GM20000 (cell line): ENCODE results near the gene B3GAT2.

ENCODE experiments used
- DNase-seq: peaks from one replicate; pipeline ENCODE4 v3.0.0; 2012; ENCODE audit warnings: low spot score
- TF ChIP-seq, protein P1 (sequence below): IDR thresholded peaks from 2 replicates; pipeline ENCODE4 v1.5.1; 2012; ENCODE audit warnings: mild to moderate bottlenecking, control low read depth; ENCODE audit errors: extremely low read depth, missing control alignments

Gene B3GAT2

DNA sequence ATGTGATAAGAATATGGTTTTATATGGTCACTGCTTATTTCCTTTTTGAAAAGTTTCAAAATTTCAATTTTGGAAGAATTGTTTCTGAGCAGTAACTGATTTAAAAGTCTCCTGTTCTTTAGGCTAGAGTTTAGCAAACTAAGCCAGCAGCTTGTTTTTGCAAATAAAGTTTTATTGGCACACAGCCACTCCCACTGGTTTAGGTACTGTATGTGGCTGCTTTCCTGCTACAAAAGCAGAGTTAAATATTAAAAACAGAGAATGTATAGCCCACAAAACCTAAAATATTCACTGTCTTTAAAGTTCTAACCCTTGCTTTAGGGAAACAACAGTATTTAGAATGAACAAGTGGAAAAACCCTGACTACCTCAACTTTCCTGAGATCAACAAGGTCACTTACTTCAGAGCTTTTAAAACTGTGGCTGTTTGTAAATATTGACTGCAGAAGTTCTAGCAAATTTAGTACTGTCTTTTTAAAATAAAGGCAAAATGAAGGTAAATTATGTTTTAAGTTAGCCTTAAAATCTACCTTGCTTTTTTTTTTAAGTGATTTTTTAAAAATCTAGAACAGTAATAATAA is 104.1 kb downstream of the B3GAT2 start:
- no peak for DNase-seq
- TF ChIP-seq, protein P1, sequence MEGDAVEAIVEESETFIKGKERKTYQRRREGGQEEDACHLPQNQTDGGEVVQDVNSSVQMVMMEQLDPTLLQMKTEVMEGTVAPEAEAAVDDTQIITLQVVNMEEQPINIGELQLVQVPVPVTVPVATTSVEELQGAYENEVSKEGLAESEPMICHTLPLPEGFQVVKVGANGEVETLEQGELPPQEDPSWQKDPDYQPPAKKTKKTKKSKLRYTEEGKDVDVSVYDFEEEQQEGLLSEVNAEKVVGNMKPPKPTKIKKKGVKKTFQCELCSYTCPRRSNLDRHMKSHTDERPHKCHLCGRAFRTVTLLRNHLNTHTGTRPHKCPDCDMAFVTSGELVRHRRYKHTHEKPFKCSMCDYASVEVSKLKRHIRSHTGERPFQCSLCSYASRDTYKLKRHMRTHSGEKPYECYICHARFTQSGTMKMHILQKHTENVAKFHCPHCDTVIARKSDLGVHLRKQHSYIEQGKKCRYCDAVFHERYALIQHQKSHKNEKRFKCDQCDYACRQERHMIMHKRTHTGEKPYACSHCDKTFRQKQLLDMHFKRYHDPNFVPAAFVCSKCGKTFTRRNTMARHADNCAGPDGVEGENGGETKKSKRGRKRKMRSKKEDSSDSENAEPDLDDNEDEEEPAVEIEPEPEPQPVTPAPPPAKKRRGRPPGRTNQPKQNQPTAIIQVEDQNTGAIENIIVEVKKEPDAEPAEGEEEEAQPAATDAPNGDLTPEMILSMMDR = no peak

DNA sequence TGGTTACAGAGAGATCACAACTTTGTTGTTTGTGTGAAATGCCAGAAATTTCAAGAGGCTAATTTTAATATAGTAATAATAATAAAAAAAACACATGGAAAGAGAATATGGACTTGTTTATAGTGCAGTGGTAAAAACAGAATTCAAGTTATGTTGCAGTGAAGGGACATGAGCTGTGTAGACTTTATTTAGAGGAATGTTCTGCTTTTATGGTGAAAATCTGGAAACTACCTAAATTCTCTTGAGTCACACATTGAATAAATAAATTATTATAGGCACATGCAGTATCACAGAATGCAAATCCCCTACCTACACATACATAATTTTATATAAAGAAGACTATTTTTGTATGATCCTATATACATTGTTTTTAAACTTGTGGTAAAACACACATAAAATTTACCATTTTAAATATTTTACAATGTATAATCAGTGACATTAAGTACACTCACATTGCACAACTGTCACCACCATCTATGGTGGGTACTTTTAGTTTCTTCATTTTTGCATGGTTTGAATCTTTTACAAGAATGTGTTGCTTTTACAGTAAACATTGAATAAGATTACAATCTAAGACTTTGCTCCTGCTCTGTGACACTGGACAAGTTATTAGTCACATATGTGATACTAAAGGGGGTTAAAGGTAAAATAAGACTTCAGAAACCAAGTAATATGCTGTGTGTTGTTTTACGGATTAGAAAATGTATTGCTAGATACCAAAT is 107.4 kb downstream of the B3GAT2 start:
- no peak for DNase-seq
- TF ChIP-seq, protein P1 = no peak

DNA sequence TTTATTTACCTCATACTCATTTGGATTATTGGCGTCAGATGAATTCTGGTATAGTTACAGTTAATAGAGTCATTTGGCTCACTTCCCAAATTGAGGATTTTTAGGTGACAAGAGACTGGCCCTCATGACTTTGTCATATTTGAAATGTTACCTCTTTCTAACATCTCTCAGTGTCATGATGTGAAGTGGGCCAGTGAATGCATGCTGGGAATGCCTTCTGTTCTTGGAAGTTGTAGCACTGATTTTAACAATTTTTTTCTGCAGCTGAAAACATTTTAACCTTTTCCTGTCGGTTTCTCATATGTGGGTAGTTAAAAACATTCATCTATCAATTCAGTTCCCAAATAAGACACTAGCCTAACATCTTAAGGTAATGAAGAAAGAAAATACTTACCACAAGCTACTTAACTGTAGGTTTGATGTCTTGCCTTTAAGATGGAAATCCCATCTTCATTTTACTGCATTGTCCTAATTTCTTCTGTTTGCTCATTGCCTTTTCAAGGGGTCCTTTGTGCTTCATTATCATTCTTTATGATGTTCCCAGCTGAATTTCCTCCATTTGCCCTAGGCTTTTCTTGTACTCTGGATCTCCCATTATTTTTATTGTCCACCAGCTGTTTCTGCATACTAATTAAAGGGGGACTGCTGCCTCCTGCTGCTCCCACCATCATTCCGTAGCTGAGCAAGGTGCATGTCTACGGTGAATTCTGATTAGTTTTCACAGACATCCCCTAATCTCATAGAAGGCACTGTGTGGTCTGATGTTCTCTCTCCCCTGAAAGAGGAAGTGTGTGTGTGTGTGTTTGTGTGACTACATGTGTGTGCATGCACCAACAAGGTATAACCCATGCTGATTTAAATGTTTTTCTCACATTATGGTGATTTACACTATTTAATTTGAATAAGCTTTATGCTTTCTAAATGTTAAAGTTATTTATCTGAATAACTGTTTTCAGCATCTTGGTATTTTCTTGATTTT is 109.5 kb downstream of the B3GAT2 start:
- no peak for DNase-seq
- TF ChIP-seq, protein P1 = no peak

DNA sequence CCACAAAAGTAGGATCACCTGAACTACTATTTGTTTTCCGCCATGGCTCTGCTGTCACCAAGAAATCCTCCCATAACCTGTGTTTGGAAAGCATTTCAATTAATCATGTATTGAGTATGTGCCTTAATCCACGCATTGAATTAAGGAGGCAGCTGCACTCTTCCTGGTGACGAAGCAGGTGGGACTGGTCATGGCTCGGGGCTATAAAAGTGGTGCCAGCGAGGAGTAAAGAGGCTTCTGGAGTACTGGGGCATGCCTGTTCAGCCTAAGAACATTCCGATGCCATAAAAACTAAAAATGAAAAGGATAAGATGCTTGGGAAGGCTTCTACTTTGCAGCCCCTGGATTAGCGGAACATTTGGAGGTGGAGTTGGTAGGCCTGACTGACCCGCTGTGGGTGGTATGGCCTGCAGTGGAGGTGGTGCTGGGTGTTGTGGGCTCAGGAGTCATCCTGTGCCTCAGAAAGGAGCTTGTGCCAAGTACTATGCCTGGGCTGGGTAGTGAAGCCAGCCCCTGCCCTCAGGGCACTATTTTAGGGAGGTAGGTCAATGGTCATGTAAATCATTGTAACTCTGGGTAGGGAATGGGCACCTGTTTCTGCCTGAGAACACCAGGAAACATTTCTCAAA is 110.5 kb downstream of the B3GAT2 start:
- no peak for DNase-seq
- TF ChIP-seq, protein P1 = no peak

DNA sequence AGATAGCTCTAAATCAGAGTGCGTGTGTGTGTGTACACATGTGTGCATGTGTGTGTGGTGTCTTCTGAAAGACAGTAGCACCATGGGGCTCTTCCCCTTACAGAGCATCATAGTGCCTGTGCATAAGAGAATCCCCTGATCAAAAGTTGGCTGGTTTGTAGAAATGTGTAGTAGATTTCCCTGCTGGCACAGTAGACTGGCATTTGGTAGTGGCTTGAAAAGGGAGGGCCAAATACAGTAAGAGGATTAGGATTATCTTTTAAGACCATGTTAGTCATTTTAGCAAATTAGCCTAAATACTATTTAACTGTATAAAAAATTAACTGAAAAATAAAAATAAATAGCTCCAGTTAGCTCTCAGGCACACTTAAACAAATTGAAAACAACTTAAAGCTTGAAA is 112.6 kb downstream of the B3GAT2 start:
- DNase-seq = no peak
- TF ChIP-seq, protein P1 = no peak

DNA sequence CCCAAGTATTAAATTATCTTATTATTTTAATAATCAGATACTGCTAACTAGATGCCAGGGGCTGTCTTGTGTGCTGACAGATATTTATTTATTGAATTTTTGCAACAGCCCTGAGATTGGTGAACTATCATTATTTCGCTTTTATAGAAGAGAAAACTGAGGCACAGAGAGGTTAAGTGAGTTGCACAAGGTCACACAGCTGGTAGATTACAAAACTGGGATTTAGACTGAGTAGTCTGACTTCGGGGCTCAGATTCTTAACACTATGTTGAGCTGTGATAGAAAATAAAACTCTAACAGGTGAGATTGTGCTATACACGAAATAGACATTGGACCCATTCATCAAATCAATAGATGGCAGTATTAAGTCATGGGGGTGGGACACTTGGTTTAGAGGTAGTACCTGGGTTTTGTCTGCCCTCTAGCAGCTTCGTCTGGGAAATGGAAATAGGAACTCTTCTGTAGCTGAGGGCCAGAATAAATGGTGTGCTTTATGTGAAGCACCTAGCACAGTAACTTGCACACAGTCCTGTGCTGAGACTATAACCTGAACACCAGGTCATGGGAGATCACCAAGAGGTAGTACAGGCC is 113.4 kb downstream of the B3GAT2 start:
- no peak for DNase-seq
- TF ChIP-seq, protein P1 = no peak
